Embryonic facial prominence (tissue), 1 donor: ENCODE measurements around the gene RHOD.

Experiments
- DNase-seq: peaks from one replicate; pipeline ENCODE4 v3.0.0-alpha.2; 2016; ENCODE audit errors: extremely low spot score

Gene RHOD

DNA sequence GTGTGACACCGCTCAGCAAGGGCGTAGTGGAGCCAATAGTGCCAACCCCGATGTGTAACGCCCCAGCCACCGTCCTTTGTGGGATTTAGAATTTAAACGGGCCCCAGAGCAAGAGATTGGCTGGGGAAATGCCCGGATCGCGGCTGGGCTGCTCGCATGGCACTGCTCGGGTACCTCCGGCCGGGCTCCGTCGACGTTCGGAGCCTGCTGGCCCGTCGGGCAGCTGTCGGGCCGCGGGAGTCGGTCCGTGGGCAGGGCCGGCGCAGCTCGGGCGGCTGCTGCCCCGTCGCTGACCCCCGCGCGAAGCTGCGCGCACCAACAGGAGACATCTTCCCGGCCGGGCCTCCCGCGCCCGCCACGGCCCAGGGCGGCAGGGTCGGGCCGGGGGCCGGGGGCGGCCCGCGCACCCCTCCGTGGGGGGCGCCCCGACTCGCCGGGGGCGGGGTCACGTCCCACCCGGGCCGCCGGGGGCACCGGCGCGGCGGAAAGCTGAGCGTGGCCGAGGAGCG is 61.1 kb downstream of the RHOD start:
- DNase-seq, result no peak

- DNase-seq, result no peak
Measured at GRCh38 chr11:67118181-67118766, 61.6 kb downstream of the RHOD start.

GRCh38 chr11:67118801-67119584 is 62.3 kb downstream of the RHOD start, which contains the start of gene KDM2A:
Gene KDM2A (plus strand): TSS chr11:67119263. CDS start chr11:67121317, 2,054 bp downstream.
- DNase-seq, result peak; percentile 98

GRCh38 chr11:67119585-67120391 is 63.1 kb downstream of the RHOD start:
- no peak for DNase-seq

- no peak for DNase-seq
Measured at GRCh38 chr11:67120456-67120855, 63.8 kb downstream of the RHOD start.

- no peak for DNase-seq
Measured at GRCh38 chr11:67120881-67121710, 64.4 kb downstream of the RHOD start.
